Urinary bladder (tissue), 4 donors: ENCODE measurements around the gene C6orf89. TPM values are rescaled to one million over a fixed set of nuclear protein-coding genes. Genes with fewer than 3 reads are reported as not detected.
A peak's percentile ranks its signal among the peaks of the same experiment; 100 is the strongest.

Experiments
- DNase-seq: peaks from one replicate; pipeline ENCODE4 v3.0.0-alpha.2; 2015; ENCODE audit errors: extremely low spot score
- H3K27ac ChIP-seq: one replicate; pipeline ENCODE4 v1.5.1; 2013; ENCODE audit warnings: low read depth, mild to moderate bottlenecking, moderate library complexity
- H3K36me3 ChIP-seq: one replicate; pipeline ENCODE4 v1.6.1; 2013; ENCODE audit warnings: mild to moderate bottlenecking, moderate library complexity; ENCODE audit not compliant: insufficient read depth
- H3K4me1 ChIP-seq: one replicate; pipeline ENCODE4 v1.6.1; 2013; ENCODE audit warnings: mild to moderate bottlenecking, moderate library complexity; ENCODE audit not compliant: insufficient read depth
- H3K4me3 ChIP-seq: one replicate; pipeline ENCODE4 v1.5.1; 2013; ENCODE audit warnings: low read depth, low read length
- WGBS: extraction: QIAGEN DNeasy Blood & Tissue Kit; methylation state at CpG from one replicate; pipeline ENCODE4 v1.1.7; 2013; 5-methylcytosine and 5-hydroxymethylcytosine counted together
- polyA plus RNA-seq: library from polyadenylated mRNA; stranded (reverse); fragments of 200-250 nt; gene quantifications from one replicate; pipeline ENCODE4 v1.2.3, GENCODE V29; 2013
- total RNA-seq: library from RNA; depleted of rRNA; stranded (reverse); fragments of >200 nt; gene quantifications from one replicate; pipeline ENCODE4 v1.2.3, GENCODE V29; 2014
- donor health status: healthy with polysubstance abuse.
- donor health status: healthy.

Gene C6orf89
- total and polyA plus RNA-seq, 2 donors = 41.3 to 42.2 TPM

GRCh38 chr6:36862164-36862847, 23.4 kb upstream of the C6orf89 start:
- Histone ChIP-seq H3K27ac (no peak overlapping the region), H3K4me3 (no peak overlapping the region), H3K4me1 (no peaks in the 10 kb centered on the region), H3K36me3 (no peaks in the 10 kb centered on the region)
- DNase-seq = no peak
- WGBS = 85% methylated on average over 8 of the region's 8 CpGs

GRCh38 chr6:36862848-36863382, 22.8 kb upstream of the C6orf89 start:
- no peak for DNase-seq
- H3K27ac ChIP-seq = no peak overlapping the region
- H3K36me3 ChIP-seq = no peaks in the 10 kb centered on the region
- 85% methylated on average over 4 of the region's 4 CpGs for WGBS
- H3K4me1 ChIP-seq = no peaks in the 10 kb centered on the region
- H3K4me3 ChIP-seq = no peak overlapping the region

GRCh38 chr6:36863670-36864540, 21.8 kb upstream of the C6orf89 start:
- WGBS = 91% methylated on average over 12 of the region's 12 CpGs
- H3K4me1 ChIP-seq = no peaks in the 10 kb centered on the region
- no peak for DNase-seq
- H3K4me3 ChIP-seq = no peak overlapping the region
- H3K36me3 ChIP-seq = no peaks in the 10 kb centered on the region
- H3K27ac ChIP-seq = no peak overlapping the region

GRCh38 chr6:36865835-36866234, 19.9 kb upstream of the C6orf89 start:
- no peak for DNase-seq
- no peak overlapping the region for H3K4me3 ChIP-seq
- no peaks in the 10 kb centered on the region for H3K36me3 ChIP-seq
- no peaks in the 10 kb centered on the region for H3K4me1 ChIP-seq
- 75% methylated on average over 2 of the region's 2 CpGs for WGBS
- H3K27ac ChIP-seq = no peak overlapping the region

- no peak for DNase-seq
- WGBS = 70% methylated on average over 4 of the region's 4 CpGs
- Histone ChIP-seq H3K4me1 (no peaks in the 10 kb centered on the region), H3K27ac (no peak overlapping the region), H3K4me3 (no peak overlapping the region), H3K36me3 (no peaks in the 10 kb centered on the region)
Measured at GRCh38 chr6:36867471-36868224, 18.1 kb upstream of the C6orf89 start.

- Histone ChIP-seq H3K27ac (no peak overlapping the region), H3K4me1 (peaks cover 2% of the 10 kb centered on the region), H3K36me3 (no peaks in the 10 kb centered on the region), H3K4me3 (no peak overlapping the region)
- 84% methylated on average over 3 of the region's 3 CpGs for WGBS
- DNase-seq = no peak
Measured at GRCh38 chr6:36871686-36872085, 14.1 kb upstream of the C6orf89 start.

- Histone ChIP-seq H3K4me1 (peaks cover 2% of the 10 kb centered on the region), H3K27ac (no peak overlapping the region), H3K4me3 (no peak overlapping the region), H3K36me3 (no peaks in the 10 kb centered on the region)
- WGBS = 88% methylated on average over 1 of the region's 1 CpG
- DNase-seq = no peak
Measured at GRCh38 chr6:36873115-36873514, 12.6 kb upstream of the C6orf89 start.

GRCh38 chr6:36873612-36874442, 11.9 kb upstream of the C6orf89 start:
- DNase-seq = no peak
- H3K27ac ChIP-seq = peak overlapping the region; percentile 93
- WGBS = 9% methylated on average over 11 of the region's 11 CpGs
- peaks cover 2% of the 10 kb centered on the region for H3K4me1 ChIP-seq
- no peaks in the 10 kb centered on the region for H3K36me3 ChIP-seq
- peak overlapping the region; percentile 82 for H3K4me3 ChIP-seq

- Histone ChIP-seq H3K4me1 (peaks cover 2% of the 10 kb centered on the region), H3K4me3 (peak within 1 kb of the TSS; percentile 82), H3K27ac (peak within 1 kb of the TSS; percentile 93), H3K36me3 (no peaks in the 10 kb centered on the region)
- peak; percentile 86 for DNase-seq
- WGBS = under 1% methylated on average over 54 of the region's 54 CpGs
Measured at GRCh38 chr6:36874443-36875249, 11.1 kb upstream of the C6orf89 start, which contains the start of gene PPIL1. Gene PPIL1, minus strand, starts transcription at chr6:36874803. Its CDS starts 31 bp downstream, at chr6:36874772.

- peak overlapping the region; percentile 82 for H3K4me3 ChIP-seq
- peaks cover 2% of the 10 kb centered on the region for H3K4me1 ChIP-seq
- DNase-seq = no peak
- no peak overlapping the region for H3K27ac ChIP-seq
- H3K36me3 ChIP-seq = no peaks in the 10 kb centered on the region
- WGBS = 28% methylated on average over 6 of the region's 6 CpGs
Measured at GRCh38 chr6:36875250-36875633, 10.5 kb upstream of the C6orf89 start.

- DNase-seq = no peak
- H3K27ac ChIP-seq = no peak overlapping the region
- WGBS = 96% methylated on average over 3 of the region's 3 CpGs
Measured at GRCh38 chr6:36884610-36885009, 1.1 kb upstream of the C6orf89 start.

GRCh38 chr6:36886950-36887618, 1.3 kb downstream of the C6orf89 start:
- no peak for DNase-seq
- Histone ChIP-seq H3K4me1 (no peaks in the 10 kb centered on the region), H3K36me3 (no peaks in the 10 kb centered on the region), H3K4me3 (no peak overlapping the region), H3K27ac (no peak overlapping the region)
- WGBS = 76% methylated on average over 10 of the region's 10 CpGs

More at GRCh38 chr6:36884610-36885009, 1.1 kb upstream of the C6orf89 start:
- no peaks in the 10 kb centered on the region for H3K4me1 ChIP-seq
- no peak overlapping the region for H3K4me3 ChIP-seq
- H3K36me3 ChIP-seq = no peaks in the 10 kb centered on the region
